AG10803 (cell line): ENCODE results near the gene RRP15.

Experiments used
- DNase-seq: peaks from one replicate; pipeline ENCODE4 v3.0.0; 2010; ENCODE audit warnings: low read depth
- H3K4me3 ChIP-seq: 2 replicates; pipeline ENCODE4 v1.5.1; 2011; ENCODE audit warnings: mild to moderate bottlenecking, low read length, control low read depth
- CTCF ChIP-seq: conservative IDR thresholded peaks from 2 replicates; pipeline ENCODE4 v1.5.1; 2011; ENCODE audit warnings: mild to moderate bottlenecking, low read length, control low read depth, inconsistent platforms

RRP15 gene

GRCh38 chr1:218349348-218350034 is 64.4 kb downstream of the RRP15 start:
- DNase-seq = no peak
- no peak for TF ChIP-seq CTCF
- H3K4me3 ChIP-seq = no peak overlapping the region

GRCh38 chr1:218350035-218350525 is 65.0 kb downstream of the RRP15 start:
- DNase-seq = no peak
- no peak for TF ChIP-seq CTCF
- no peak overlapping the region for H3K4me3 ChIP-seq

GRCh38 chr1:218350801-218351266 is 65.7 kb downstream of the RRP15 start:
- TF ChIP-seq CTCF = no peak
- no peak overlapping the region for H3K4me3 ChIP-seq
- peak; percentile 81 for DNase-seq

GRCh38 chr1:218351391-218352074 is 66.4 kb downstream of the RRP15 start:
- no peak overlapping the region for H3K4me3 ChIP-seq
- peak; percentile 27 for TF ChIP-seq CTCF
- DNase-seq = no peak

- DNase-seq = no peak
- no peak for TF ChIP-seq CTCF
- no peak overlapping the region for H3K4me3 ChIP-seq
Measured at GRCh38 chr1:218352075-218352438, 67.0 kb downstream of the RRP15 start.

- no peak for DNase-seq
- TF ChIP-seq CTCF = no peak
- H3K4me3 ChIP-seq = no peak overlapping the region
Measured at GRCh38 chr1:218353656-218354055, 68.6 kb downstream of the RRP15 start.

- DNase-seq = no peak
- no peak for TF ChIP-seq CTCF
Measured at GRCh38 chr1:218355278-218355677, 70.2 kb downstream of the RRP15 start.

More at GRCh38 chr1:218355278-218355677, 70.2 kb downstream of the RRP15 start:
- H3K4me3 ChIP-seq = no peak overlapping the region
